M059J (cell line): Measurements from ENCODE around the gene VPS35L. TPM values are rescaled to one million over a fixed set of nuclear protein-coding genes. Genes with fewer than 3 reads are reported as not detected.
"Not testable (repeated sequence)": the region's sequence is repeated elsewhere in the genome, so short reads cannot be mapped to it uniquely, and the experiment has no call there.

Experiments
- DNase-seq: peaks from one replicate; pipeline ENCODE4 v3.0.0-alpha.2; 2012; ENCODE audit warnings: low read depth
- total RNA-seq: library from RNA; depleted of rRNA; stranded (reverse); fragments of >200 nt; shearing (Covaris generic); gene quantifications from 2 replicates; pipeline ENCODE4 v1.2.3, GENCODE V29; 2014

VPS35L gene
- total RNA-seq, 1 experiment from 2014 or later = 26.3 TPM

DNA sequence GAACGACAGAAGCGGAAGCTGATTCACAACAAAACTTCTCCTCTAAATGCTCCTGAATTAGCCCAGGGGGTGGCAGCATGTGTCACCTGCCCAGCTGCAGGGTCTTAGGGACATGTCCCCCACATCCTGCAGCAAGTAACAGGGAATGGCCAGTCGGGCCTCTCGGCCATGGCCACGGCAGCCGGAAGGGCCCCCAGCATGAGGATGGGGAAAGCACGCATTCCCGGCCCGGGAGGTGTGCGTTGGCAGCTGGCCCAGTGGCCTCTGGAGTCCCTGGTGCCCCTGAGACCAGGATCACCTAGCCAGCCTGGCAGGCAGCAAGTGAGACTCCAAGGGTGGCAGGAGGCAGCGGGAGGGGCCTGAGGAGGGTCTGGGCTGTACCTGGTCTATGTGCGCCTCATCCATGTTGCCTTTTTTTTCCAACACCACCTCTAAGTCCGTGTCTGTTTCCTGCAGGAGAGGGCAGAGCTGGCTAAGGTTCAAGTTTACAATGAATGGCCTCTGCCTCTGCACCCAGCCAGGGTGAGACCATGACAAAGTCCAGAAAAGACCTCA lies 155.6 kb downstream of the VPS35L start:
- DNase-seq = no peak

DNA sequence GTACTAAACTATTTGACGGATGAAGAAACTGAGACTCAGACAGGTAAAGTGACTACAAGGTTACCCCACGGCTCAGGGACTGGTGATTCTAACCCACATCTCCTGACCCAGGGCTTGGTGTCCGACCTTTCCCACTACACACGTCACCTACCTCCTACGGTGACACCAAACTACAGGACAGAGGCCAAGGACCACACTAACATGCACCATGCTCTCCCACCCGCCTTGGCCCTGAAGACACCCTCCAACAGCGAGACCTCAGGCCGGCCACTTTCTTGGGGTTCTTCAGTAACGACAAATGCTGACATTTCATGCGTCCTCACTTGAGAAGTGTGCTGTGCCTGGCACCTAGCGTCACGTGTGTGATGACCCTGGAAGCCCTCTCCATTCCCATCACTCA lies 156.1 kb downstream of the VPS35L start:
- DNase-seq = no peak

GRCh38 chr16:19712418-19713058 lies 157.0 kb downstream of the VPS35L start:
- DNase-seq = no peak

DNA sequence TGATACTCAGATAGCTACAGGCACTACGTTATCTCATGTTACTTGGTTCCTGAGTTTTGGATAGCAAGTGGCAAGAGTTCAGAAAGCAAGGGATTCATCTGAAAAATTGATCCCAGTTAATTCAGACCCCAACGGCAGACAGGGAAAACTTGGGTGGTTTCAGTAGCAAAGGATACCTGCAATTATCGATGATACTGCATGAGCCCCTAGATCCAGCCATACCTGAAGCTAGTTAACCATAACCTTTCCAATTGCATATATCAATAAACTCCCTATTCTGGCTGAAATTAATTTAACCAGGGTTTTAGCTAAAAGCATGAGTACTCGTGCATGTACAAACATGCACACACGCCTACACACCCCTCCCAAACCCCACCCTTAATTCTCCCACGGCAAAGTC lies 158.2 kb downstream of the VPS35L start:
- no peak for DNase-seq

- peak; percentile 39 for DNase-seq
Observed at GRCh38 chr16:19715566-19715965, 160.1 kb downstream of the VPS35L start.

- DNase-seq = no peak
Observed at GRCh38 chr16:19716183-19716582, 160.7 kb downstream of the VPS35L start.

DNA sequence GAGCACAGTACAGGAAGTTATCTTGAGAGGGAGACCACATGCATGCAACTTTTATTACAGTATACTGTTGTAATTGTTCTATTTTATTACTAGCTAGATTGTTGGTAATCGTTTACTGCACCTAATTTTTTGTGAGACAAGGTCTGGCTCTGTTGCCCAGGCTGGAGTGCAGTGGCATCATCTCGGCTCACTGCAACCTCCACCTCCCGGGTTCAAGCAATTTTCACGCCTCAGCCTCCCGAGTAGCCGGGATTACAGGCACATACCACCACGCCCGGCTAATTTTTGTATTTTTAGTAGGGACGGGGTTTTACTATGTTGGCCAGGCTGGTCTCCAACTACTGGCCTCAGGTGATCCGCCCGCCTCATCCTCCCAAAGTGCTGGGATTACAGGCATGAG lies 161.2 kb downstream of the VPS35L start:
- DNase-seq = not testable (repeated sequence)

DNA sequence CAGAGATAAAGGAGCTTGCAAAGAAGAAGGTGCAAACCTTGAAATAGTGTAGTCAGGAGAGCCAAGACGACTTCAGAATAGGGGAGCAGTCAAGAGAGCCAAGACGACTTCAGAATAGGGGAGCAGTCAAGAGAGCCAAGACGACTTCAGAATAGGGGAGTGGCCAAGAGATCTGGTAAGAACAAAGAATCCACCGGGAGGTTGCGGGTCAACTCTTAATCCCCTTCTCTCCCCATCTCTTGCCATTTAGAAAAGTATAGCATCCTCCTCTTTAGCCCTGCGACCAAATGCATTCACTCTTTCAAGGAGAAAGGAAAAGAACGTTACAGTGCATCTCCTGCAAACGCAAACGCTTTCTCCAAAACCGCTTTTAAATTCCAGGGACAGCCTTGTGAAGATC lies 161.8 kb downstream of the VPS35L start:
- no peak for DNase-seq

DNA sequence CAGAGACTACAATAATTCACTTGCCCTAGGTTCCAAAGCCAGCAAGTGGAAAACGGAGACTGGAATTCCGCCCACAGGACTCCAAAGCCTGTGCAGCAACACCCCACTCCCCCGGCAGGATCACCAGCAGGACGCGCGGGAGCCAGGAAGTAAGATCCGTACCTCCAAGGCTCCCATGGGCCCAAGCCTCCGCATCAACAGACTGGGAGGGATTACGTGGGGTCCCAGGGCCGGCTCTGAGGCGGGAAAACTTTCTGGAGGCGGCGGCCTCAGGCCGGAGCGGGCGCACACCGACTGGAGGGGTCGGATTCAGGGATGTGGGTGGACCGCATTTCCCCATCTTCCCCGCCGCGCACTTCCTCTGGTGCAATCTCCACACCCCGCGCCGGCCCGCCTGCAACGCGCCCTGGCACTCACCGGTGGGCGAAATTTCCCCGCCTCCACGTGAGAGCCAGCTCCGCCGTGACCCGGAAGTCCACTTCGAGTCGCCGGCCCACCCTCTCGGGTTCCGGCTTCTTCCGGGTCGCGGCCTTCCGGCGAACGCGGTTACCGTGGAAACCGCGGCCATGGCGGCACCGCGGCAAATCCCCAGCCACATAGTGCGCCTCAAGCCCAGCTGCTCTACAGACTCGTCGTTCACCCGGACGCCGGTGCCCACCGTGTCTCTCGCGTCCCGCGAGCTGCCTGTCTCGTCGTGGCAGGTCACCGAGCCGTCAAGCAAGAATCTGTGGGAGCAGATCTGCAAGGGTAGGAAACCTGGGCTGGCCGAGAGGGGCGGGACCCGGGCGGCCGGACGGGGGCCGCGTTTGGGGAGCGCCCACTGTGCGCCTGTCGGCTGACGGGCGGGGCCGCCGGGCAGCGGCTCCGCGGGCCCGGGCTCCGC lies 162.5 kb downstream of the VPS35L start, which contains the start of the genes IQCK and KNOP1:
IQCK (plus strand) TSS at position 531 of the 883 bp plus-strand sequence; CDS start at position 567, 36 bp downstream.
KNOP1 (minus strand) TSS at position 487 of the 883 bp plus-strand sequence. CDS start 3,192 bp downstream, outside the sequence.
- peak; percentile 83 for DNase-seq

GRCh38 chr16:19718624-19718965 lies 163.1 kb downstream of the VPS35L start:
- DNase-seq = peak; percentile 16

- no peak for DNase-seq
Observed at GRCh38 chr16:19722269-19722952, 166.9 kb downstream of the VPS35L start.

DNA sequence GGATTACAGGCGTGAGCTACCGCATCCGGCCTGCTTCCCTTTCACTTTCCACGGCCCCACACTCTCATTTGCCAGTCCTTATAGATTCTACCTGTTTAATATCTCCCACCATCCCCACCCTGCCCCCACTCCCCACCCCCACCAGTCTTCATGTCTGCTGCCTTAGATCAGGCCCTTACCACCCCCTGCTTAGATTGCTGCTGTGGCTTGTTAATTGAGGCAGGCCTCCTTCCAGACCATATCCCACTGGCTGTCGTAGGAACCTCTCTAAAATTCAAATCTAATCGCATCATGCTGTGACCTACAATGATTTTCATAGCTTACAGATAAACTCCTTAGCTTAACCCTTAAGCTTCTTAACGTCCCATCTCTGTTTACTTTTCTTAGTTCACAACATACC lies 167.5 kb downstream of the VPS35L start:
- no peak for DNase-seq

- no peak for DNase-seq
Observed at GRCh38 chr16:19728636-19728965, 173.1 kb downstream of the VPS35L start.

DNA sequence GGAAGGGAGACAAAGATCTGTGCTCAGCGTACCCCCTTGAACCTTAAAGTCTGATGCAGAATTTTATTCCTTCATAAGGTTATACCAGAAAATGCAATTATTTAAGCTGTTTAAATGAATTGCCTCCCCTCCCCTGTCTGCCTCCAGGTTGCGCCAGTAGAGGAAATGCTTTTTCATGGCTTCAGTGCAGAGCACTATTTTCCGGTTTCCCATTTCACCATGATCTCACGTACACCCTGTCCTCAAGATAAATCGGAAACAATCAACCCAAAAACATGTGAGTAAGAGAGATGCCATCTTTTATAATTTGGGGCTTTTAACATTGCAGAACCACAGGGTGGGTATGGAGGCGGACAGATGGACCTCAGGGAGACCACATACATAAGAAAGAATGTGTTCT lies 178.0 kb downstream of the VPS35L start:
- no peak for DNase-seq

DNA sequence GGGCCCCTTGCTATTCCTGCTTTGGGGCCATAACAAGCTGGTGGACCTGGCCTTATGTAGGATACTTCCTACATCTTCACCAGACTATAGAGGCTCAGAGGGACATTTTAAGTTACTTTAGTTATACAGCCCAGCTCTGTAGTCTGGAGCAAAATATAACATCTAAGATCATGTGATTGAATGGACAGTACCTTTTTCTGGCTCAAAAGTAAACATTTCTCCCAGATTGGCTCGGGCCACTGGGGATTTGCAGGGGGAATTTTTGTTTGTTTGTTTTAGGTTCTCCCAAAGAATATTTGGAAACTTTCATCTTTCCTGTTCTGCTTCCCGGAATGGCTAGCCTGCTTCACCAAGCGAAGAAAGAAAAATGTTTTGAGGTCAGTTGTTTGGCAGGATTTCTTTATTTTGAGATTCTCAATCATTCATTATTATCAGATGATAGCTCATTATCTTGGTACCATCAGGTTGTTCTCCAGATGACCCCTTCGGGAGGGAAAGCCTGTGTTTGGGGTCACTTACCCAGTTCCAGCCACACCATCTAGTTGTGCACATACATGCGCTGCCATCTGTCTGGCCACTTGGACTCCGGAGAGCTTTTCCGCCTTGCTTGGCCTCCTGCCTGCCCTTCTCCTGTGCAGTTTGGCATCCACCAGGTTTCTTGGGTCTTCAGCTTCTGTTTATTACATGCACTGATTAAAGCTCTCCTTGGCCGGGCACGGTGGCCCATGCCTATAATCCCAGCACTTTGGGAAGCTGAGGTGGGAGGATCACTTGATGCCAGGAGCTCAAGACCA lies 179.8 kb downstream of the VPS35L start:
- no peak for DNase-seq

GRCh38 chr16:19737306-19738038 lies 182.0 kb downstream of the VPS35L start:
- DNase-seq = no peak

- no peak for DNase-seq
Observed at GRCh38 chr16:19741354-19741753, 185.9 kb downstream of the VPS35L start.

DNA sequence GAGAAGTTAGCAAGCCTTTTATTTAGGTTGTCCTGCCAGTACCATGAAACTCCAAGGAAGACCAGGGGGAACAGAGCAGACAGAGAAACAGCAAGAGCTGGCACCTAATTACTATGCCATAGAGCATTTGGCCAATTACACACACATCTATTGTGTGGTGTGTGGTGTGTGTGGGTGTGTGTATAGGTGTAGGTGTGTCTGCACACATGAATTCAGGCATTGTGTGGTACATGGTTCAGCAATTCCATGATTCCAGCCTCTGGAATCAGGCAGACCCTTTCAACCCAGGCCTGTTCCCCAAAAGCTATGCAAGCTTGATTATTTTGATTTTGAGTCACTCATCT lies 188.3 kb downstream of the VPS35L start:
- no peak for DNase-seq

- DNase-seq = no peak
Observed at GRCh38 chr16:19744670-19745069, 189.2 kb downstream of the VPS35L start.

- DNase-seq = peak; percentile 20
Observed at GRCh38 chr16:19745286-19746010, 189.9 kb downstream of the VPS35L start.
